Mesothelial cell of epicardium (in vitro differentiated cells): ENCODE results near the gene GABRD. TPM values are rescaled to one million over a fixed set of nuclear protein-coding genes. Genes with fewer than 3 reads are reported as not detected.
A peak's percentile ranks its signal among the peaks of the same experiment; 100 is the strongest.

ENCODE experiments used
- DNase-seq, 2 experiments: peaks; one replicate each; pipeline ENCODE4 v3.0.0; 2021; ENCODE audit warnings: low spot score in 2 of 2; ENCODE audit not compliant: unreplicated experiment in 2 of 2
- H3K27ac Mint-ChIP-seq: 2 replicates; pipeline ENCODE4 v1.8.0; 2021; ENCODE audit warnings: mixed read lengths
- H3K27me3 Mint-ChIP-seq: 2 replicates; pipeline ENCODE4 v1.8.0; 2021; ENCODE audit warnings: low read depth, mixed read lengths
- H3K36me3 Mint-ChIP-seq: 2 replicates; pipeline ENCODE4 v1.8.0; 2021; ENCODE audit warnings: mixed read lengths
- H3K4me1 Mint-ChIP-seq: 2 replicates; pipeline ENCODE4 v1.8.0; 2021; ENCODE audit warnings: mixed read lengths
- H3K4me3 Mint-ChIP-seq: 2 replicates; pipeline ENCODE4 v1.8.0; 2021; ENCODE audit warnings: mild to moderate bottlenecking, moderate library complexity, mixed read lengths
- H3K9me3 Mint-ChIP-seq: 2 replicates; pipeline ENCODE4 v1.8.0; 2021; ENCODE audit warnings: mixed read lengths
- total RNA-seq: library from RNA; stranded (reverse); gene quantifications from 3 replicates; pipeline ENCODE4 v1.2.1, GENCODE V29; 2021
- TF ChIP-seq, protein P1 (sequence below): fragments of 200-600 bp; sonication (generic); IDR thresholded peaks from one replicate; pipeline ENCODE4 v1.5.0; 2021; ENCODE audit warnings: antibody characterized with exemption; ENCODE audit not compliant: unreplicated experiment

GABRD gene, protein sequence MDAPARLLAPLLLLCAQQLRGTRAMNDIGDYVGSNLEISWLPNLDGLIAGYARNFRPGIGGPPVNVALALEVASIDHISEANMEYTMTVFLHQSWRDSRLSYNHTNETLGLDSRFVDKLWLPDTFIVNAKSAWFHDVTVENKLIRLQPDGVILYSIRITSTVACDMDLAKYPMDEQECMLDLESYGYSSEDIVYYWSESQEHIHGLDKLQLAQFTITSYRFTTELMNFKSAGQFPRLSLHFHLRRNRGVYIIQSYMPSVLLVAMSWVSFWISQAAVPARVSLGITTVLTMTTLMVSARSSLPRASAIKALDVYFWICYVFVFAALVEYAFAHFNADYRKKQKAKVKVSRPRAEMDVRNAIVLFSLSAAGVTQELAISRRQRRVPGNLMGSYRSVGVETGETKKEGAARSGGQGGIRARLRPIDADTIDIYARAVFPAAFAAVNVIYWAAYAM
- total RNA-seq, result 0.09 to 0.16 TPM (median 0.14 TPM) in 3 replicates

DNA sequence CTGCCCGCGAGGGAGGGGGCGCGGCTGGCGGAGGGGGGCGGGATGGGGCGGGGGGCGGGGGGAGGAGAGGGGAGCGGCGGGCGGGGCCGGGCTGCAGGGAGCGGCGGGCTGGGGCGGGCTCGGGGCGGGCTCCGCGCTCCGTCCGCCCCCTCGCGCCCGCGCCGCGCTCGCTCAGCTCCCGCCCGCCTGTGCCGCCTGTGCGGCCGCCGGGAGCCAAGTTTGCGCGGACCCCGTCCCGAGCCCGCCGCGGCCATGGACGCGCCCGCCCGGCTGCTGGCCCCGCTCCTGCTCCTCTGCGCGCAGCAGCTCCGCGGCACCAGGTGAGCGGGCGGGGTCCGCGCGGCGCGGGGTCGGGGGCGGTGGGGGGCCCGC, at the start of gene GABRD:
Gene GABRD, plus strand, starts transcription at position 174 of the 372 bp plus-strand sequence. Its CDS starts 79 bp downstream, at position 253.
- H3K4me3 Mint-ChIP-seq, result peak within 1 kb of the TSS; percentile 66
- TF ChIP-seq, protein P1, sequence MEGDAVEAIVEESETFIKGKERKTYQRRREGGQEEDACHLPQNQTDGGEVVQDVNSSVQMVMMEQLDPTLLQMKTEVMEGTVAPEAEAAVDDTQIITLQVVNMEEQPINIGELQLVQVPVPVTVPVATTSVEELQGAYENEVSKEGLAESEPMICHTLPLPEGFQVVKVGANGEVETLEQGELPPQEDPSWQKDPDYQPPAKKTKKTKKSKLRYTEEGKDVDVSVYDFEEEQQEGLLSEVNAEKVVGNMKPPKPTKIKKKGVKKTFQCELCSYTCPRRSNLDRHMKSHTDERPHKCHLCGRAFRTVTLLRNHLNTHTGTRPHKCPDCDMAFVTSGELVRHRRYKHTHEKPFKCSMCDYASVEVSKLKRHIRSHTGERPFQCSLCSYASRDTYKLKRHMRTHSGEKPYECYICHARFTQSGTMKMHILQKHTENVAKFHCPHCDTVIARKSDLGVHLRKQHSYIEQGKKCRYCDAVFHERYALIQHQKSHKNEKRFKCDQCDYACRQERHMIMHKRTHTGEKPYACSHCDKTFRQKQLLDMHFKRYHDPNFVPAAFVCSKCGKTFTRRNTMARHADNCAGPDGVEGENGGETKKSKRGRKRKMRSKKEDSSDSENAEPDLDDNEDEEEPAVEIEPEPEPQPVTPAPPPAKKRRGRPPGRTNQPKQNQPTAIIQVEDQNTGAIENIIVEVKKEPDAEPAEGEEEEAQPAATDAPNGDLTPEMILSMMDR, result no peak
- DNase-seq, result no peak
- H3K9me3 Mint-ChIP-seq, result no peaks in the 10 kb centered on the region
- H3K4me1 Mint-ChIP-seq, result peaks cover 3% of the 10 kb centered on the region
- H3K27ac Mint-ChIP-seq, result no peak within 1 kb of the TSS
- no peaks in the 10 kb centered on the region for H3K36me3 Mint-ChIP-seq
- H3K27me3 Mint-ChIP-seq, result peaks cover 94% of the 10 kb centered on the region

DNA sequence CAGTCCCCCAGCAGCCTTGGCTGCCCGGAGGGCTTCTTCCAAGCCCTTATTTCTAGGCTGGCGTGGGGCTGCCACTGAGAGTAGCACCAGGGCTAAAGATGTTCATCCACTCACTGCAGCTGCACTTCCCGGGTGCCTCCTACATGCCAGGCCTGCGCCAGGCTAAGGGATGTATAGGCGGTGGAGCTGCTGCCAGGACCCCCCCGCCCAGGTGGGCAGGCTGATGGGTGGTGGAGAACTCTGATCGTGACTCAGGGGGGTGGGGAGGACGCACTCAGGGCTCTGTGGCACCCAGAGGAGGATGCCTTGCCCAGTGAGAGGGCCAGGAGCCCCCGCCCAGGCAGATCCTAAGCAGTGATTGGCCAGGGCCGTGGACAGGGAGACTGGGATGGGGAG, 49.6 kb upstream of the GABRD start:
- no peak overlapping the region for H3K27ac Mint-ChIP-seq
- H3K4me1 Mint-ChIP-seq, result no peaks in the 10 kb centered on the region
- H3K36me3 Mint-ChIP-seq, result no peaks in the 10 kb centered on the region
- no peaks in the 10 kb centered on the region for H3K9me3 Mint-ChIP-seq
- no peak for DNase-seq
- H3K27me3 Mint-ChIP-seq, result peaks cover 9% of the 10 kb centered on the region
- TF ChIP-seq, protein P1, result no peak
- no peak overlapping the region for H3K4me3 Mint-ChIP-seq

DNA sequence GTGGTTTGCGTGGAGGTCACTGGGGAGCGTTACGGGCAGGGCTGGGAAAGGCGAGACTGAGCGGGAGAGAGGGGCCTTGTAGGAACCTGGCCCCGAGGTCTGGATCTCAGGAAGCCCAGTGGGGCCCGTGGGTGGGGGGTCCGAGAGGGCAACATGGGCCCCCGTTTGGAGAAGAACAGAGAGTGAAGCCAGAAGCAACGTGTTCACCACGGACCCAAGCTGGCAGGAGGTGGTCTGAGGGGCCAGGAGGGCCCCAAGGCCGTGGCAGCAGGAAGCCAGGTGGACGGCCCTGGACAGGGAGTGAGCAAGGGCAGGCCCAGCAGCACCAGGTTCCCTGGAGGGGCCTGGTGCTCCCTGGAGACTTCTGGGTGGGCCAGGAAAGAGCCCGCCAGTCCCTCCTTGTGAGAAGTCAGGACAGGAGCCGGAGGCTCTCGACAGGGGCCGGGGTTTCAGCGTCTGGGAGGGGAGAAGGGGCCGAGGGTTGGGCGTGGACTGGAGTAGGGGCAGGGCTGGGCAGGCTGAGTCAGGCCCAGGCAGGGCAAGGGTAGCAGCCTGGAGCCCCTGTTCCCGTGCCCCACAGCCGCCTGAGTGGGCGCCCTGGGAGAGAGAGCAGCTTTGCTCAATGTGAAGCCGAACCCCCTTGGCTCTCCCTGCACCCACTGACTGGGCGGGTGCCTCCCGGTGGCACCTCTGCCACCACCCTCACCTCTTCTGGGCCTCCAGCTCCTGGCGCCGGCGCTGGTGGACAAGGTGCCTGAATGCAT, 49.0 kb upstream of the GABRD start:
- Mint-ChIP-seq H3K27ac (no peak overlapping the region), H3K4me3 (no peak overlapping the region), H3K9me3 (no peaks in the 10 kb centered on the region), H3K36me3 (no peaks in the 10 kb centered on the region), H3K4me1 (no peaks in the 10 kb centered on the region), H3K27me3 (peaks cover 15% of the 10 kb centered on the region)
- TF ChIP-seq, protein P1, result no peak
- no peak for DNase-seq

DNA sequence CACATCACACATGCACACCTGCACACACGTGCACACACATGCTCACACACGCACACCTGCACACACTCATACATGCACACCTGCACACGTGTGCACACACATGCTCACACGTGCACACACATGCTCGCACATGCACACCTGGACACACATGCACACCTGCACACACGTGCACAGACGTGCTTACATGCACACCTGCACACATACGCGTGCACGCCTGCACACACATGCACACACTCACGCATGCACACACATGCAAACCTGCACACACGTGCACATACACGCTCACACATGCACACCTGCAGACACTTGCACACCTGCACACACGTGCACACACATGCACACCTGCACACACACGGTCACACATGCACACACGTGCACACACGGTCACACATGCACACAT, 48.1 kb upstream of the GABRD start:
- no peaks in the 10 kb centered on the region for H3K4me1 Mint-ChIP-seq
- no peaks in the 10 kb centered on the region for H3K36me3 Mint-ChIP-seq
- TF ChIP-seq, protein P1, result no peak
- no peak overlapping the region for H3K4me3 Mint-ChIP-seq
- H3K27ac Mint-ChIP-seq, result no peak overlapping the region
- H3K9me3 Mint-ChIP-seq, result no peaks in the 10 kb centered on the region
- no peak for DNase-seq
- peaks cover 16% of the 10 kb centered on the region for H3K27me3 Mint-ChIP-seq

DNA sequence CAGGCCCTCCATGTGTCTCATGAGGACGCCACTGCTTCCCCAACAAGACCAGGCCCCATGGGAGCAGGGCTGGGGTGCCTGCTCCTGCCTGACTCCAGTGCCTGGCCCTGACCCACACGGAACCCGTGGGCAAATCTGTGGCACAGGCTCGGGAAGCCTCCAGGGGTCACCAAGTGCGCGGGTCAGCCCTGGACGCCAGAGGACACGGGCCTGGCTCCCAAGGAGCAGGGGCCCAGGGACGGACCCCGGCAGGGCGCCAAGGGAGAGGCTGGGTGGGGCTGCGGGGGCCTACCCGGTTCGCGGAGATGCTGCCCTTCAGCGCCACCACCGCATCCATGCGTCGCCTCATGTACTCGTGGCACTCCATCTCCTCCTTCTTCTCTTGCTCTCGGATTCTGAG, 47.5 kb upstream of the GABRD start:
- Mint-ChIP-seq H3K4me1 (no peaks in the 10 kb centered on the region), H3K27me3 (peaks cover 20% of the 10 kb centered on the region), H3K4me3 (no peak overlapping the region), H3K36me3 (no peaks in the 10 kb centered on the region), H3K27ac (no peak overlapping the region), H3K9me3 (no peaks in the 10 kb centered on the region)
- no peak for DNase-seq
- TF ChIP-seq, protein P1, result no peak
